ENCODE measurements around the gene CCDC47.
"Not testable (repeated sequence)": the region's sequence is repeated elsewhere in the genome, so short reads cannot be mapped to it uniquely, and the experiment has no call there.

The CCDC47 gene

DNA sequence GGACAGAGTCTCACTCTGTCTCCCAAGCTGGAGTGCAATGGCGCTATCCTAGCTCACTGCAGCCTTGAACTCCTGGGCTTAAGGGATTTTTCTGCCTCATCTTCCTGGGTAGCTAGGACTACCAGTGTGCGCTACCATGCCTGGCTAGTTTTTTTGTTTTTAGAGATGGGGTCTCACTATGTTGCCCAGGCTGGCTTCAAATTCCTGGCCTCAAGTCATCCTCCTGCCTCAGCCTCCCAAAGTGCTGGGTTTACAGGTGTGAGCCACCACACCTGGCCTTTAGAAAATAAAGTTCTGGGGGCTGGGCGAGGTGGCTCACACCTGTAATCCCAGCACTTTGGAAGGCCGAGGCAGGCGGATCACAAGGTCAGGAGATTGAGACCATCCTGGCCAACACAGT lies 53.2 kb downstream of the CCDC47 start:
- DNase-seq, result not testable (repeated sequence)

DNA sequence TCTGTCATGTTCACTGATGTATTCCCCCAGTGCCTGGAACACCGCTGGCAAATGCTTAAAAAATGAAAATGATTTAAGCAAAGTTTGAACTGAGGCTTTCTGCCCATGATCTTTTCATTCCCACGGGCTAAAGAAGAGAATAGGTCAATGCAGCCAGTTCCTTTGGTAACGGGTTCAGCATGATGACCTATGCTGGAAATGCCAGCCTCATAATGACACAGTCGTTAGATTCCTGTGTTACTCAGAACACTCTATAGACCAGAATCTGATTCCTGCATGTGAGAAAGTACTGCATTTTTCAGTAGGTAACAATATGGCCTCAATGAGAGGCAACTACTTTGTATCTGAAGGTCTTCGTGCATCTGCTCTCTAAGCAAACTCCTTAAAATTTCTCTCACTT lies 54.4 kb downstream of the CCDC47 start:
- no peak for DNase-seq

GRCh38 chr17:63716426-63716825 lies 57.0 kb downstream of the CCDC47 start:
- no peak for DNase-seq

- no peak for DNase-seq
These were observed 58.7 kb downstream of the CCDC47 start for GRCh38 chr17:63714550-63715277.

GRCh38 chr17:63709110-63709509 lies 64.3 kb downstream of the CCDC47 start:
- no peak for DNase-seq

DNA sequence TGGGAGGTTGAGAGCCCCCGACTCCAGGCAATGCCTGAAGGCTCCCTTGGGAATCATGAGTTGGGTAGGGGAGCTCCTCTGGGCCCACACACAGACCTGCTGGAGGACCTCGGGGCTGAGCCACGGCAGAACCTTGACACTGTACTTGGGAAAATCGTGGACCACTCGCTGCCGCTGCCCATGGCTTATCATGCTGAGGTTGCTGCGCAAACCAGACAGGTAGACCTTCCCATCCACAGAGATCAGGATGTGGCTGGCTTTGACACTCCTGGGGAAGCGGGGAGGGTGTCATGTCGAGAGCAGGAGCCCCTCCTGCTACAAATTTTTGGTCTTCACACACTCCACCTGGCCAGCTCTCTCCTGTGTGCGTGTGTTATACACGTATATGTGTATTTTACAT lies 66.2 kb downstream of the CCDC47 start:
- DNase-seq, result no peak

- no peak for DNase-seq
These were observed 66.9 kb downstream of the CCDC47 start for GRCh38 chr17:63706336-63707082.

GRCh38 chr17:63705657-63706056 lies 67.7 kb downstream of the CCDC47 start:
- DNase-seq, result no peak

GRCh38 chr17:63704836-63705235 lies 68.6 kb downstream of the CCDC47 start:
- no peak for DNase-seq

DNA sequence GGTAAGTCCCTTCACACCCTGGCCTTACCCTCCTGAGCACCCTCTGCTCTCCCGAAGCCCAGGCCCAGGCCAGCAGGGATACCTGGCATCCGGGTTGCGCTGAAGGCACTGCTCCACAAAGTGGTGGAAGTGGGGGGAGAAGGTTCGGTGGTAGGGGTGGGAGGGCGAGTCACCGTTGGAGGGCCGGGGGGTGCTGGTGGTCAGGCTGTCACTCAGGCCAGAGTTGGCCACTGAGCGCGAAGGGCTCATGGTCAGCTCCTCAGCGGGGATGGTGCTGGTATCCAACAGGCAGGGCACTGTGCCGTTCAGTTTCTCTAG lies 69.2 kb downstream of the CCDC47 start:
- no peak for DNase-seq

- DNase-seq, result no peak
These were observed 69.7 kb downstream of the CCDC47 start for GRCh38 chr17:63703556-63704258.

DNA sequence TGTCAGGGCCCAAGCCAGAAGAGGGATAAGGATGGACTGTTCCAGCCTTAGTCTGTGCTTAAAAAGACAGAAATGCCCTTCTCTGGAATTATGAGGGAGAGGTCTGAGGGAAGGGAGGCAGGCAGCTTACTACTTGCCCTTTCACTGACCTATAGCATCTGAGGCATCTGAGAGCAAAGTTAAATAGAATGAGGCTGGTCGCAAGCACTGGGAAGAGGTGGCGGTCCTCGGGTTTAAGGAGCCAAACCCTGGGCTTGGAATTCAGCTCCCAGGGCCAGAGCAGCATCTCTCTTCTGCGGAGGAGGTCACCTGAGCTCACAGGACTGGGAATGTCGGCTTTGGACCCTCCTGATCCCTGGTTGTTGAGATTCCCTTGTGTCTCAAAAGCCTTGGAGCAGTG lies 70.4 kb downstream of the CCDC47 start:
- no peak for DNase-seq

DNA sequence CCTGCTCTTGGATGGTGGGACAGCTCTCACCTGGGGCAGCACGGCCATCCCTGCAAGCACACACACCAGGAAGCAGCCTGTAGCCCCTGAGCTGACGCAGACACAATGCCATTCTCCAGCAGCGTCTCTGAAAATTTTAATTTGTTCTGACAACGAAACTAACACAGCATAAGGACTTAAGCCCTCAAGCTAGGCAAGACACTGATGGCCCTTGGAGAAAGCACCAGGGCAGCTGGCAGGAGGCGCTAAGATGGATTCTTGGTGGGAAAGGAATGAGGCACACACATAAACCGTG lies 70.7 kb downstream of the CCDC47 start:
- peak in 1 of 2 experiments; percentile 14 for DNase-seq

- no peak for DNase-seq
These were observed 71.3 kb downstream of the CCDC47 start for GRCh38 chr17:63701868-63702720.

- no peak for DNase-seq
These were observed 72.0 kb downstream of the CCDC47 start for GRCh38 chr17:63701456-63701820.

DNA sequence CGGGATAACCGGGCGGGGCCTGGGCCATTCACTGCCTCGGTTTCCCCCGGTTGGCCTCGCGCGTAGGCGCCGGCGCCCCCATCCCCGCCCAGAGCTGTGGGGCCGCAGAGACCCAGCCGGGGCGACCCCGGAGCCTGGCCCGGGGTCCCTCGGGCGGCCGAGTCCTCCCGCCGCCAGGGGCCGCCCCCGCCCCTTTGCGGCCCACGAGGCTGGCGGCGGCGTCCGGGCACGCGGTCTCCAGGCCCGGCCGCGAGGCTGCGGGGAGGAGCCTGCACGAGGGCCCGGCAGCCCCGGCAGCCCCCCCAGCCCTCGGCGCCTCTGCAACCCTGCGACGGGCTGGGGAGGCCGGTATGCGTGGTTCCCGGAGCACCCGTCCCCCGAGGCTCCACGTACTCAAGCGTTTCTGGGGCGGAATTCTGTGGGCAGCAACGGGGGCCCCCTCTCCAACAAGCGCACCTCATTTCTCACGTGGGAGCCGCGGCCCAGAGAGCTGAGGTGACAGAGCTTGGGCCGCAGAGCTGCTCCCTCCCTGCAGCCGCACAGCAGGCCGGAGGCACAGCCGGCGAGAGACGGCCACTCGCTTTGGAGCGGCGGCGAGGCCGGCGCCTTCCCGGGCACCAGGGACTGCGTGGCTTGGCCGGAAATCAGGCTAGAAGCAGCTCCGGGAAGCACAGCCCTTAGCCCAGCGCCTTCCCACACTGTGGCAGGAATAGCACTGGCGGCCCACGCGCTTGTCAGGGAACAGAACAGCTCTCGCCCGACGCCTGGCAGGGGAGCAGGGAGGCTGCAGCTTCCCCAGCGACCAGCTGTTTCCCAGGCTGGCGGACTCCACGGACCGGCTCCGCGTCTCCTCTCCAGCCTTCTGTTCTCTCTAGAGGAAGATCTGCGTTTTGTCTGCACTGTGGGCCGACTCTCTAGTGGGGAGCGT lies 72.6 kb downstream of the CCDC47 start:
- DNase-seq, result peak; percentile 54 to 66

GRCh38 chr17:63699638-63700527 lies 73.5 kb downstream of the CCDC47 start, which contains the start of gene LIMD2:
Gene LIMD2 (minus strand): TSS chr17:63700125. CDS start chr17:63699298, 827 bp downstream.
- DNase-seq, result peak in 1 of 2 experiments; percentile 56

GRCh38 chr17:63698886-63699637 lies 74.3 kb downstream of the CCDC47 start:
- no peak for DNase-seq

DNA sequence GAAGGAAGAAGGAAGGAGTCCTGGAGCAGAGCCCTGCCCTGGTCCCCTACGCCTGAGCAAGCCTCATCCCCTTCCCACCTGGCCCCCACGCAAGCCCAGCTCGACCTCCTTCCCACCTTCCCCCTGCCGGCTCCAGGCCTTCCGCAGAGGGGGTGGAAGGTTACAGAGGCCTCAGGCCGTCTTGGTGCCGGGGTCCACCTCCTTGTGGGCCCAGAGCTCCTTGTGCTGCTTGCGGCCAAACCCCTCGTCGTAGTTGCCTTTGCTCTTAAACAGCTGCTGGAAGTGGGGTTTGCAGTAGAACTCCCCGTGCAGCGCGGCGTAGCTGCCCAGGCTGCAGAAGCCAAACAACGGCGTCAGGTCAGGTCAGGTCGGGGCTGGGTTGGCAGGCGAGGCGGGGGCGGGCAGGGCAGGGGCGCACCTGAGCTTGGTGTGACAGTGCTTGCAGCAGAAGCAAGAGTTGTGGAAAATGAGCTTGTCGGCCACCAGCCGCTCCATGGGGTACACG lies 75.0 kb downstream of the CCDC47 start:
- DNase-seq, result no peak

Measured in NCI-H524 (cell line).